CD14-positive monocyte (primary cell): ENCODE results near the gene C17orf67. TPM values are rescaled to one million over a fixed set of nuclear protein-coding genes. Genes with fewer than 3 reads are reported as not detected.

Experiments
- DNase-seq, 3 donors: peaks; one replicate each; pipeline ENCODE4 v3.0.0-alpha.2; 2011 to 2022
- H2AFZ ChIP-seq: 2 replicates; pipeline ENCODE4 v1.6.0; 2012; ENCODE audit warnings: mild to moderate bottlenecking, low read depth, low read length, inconsistent platforms; ENCODE audit not compliant: insufficient read depth, poor library complexity, severe bottlenecking
- H3K27ac ChIP-seq, 2 donors: 1 replicate in 1 of 2; 2 replicates in 1 of 2; pipeline ENCODE4 v1.5.1; 2012 to 2013; ENCODE audit warnings: low read length in 2 of 2, control low read depth in 1 of 2, inconsistent platforms in 1 of 2, low read depth in 1 of 2, mild to moderate bottlenecking in 1 of 2
- H3K27me3 ChIP-seq, 2 donors: one replicate each; pipeline versions ENCODE4 v1.6.0 to v1.6.1; 2011 to 2013; ENCODE audit warnings: low read length in 2 of 2; ENCODE audit not compliant: control insufficient read depth in 2 of 2, insufficient read depth in 2 of 2
- H3K36me3 ChIP-seq, 2 donors: replicated peaks in 1 of 2; 1 replicate in 1 of 2; 2 replicates in 1 of 2; pipeline versions ENCODE4 v1.5.1 to v1.6.1; 2012 to 2013; ENCODE audit warnings: low read length in 2 of 2, control low read depth in 1 of 2, inconsistent platforms in 1 of 2, mild to moderate bottlenecking in 1 of 2; ENCODE audit not compliant: insufficient read depth in 2 of 2, control insufficient read depth in 1 of 2
- H3K4me1 ChIP-seq, 2 donors: 1 replicate in 1 of 2; 2 replicates in 1 of 2; pipeline versions ENCODE4 v1.5.1 to v1.6.1; 2012 to 2013; ENCODE audit warnings: low read length in 2 of 2, control low read depth in 1 of 2, inconsistent platforms in 1 of 2, mild to moderate bottlenecking in 1 of 2, moderate library complexity in 1 of 2; ENCODE audit not compliant: insufficient read depth in 2 of 2, control insufficient read depth in 1 of 2
- H3K4me2 ChIP-seq: replicated peaks from 2 replicates; pipeline ENCODE3; 2012; ENCODE audit warnings: low read length, moderate library complexity, mild to moderate bottlenecking; ENCODE audit not compliant: poor library complexity, severe bottlenecking; ENCODE audit errors: extremely low read depth
- H3K4me3 ChIP-seq, 3 experiments: fragments of 200-600 bp in 1 of 3; sonication (generic) in 1 of 3; replicated peaks in 1 of 3; 1 replicate in 2 of 3; 2 replicates in 1 of 3; pipeline ENCODE4 v1.5.1; 2011 to 2013; ENCODE audit warnings: low read length in 3 of 3, mild to moderate bottlenecking in 3 of 3, control low read depth in 2 of 3, low read depth in 2 of 3, inconsistent platforms in 1 of 3, moderate library complexity in 1 of 3
- H3K79me2 ChIP-seq: 2 replicates; pipeline ENCODE4 v1.6.0; 2012; ENCODE audit warnings: mild to moderate bottlenecking, control low read depth, inconsistent platforms, low read length, moderate library complexity; ENCODE audit not compliant: insufficient read depth
- H3K9ac ChIP-seq: 2 replicates; pipeline ENCODE4 v1.6.0; 2017; ENCODE audit warnings: low read length, mild to moderate bottlenecking; ENCODE audit not compliant: insufficient read depth, poor library complexity, severe bottlenecking
- H3K9me3 ChIP-seq, 2 donors: replicated peaks in 1 of 2; 1 replicate in 1 of 2; 2 replicates in 1 of 2; pipeline versions ENCODE4 v1.5.1 to v1.6.1; 2012 to 2013; ENCODE audit warnings: low read length in 2 of 2, control low read depth in 1 of 2; ENCODE audit not compliant: control insufficient read depth in 1 of 2, insufficient read depth in 1 of 2
- H4K20me1 ChIP-seq: 2 replicates; pipeline ENCODE4 v1.6.0; 2012; ENCODE audit warnings: mild to moderate bottlenecking, low read length, control low read depth, moderate library complexity; ENCODE audit not compliant: insufficient read depth
- H3K27ac Mint-ChIP-seq, 7 donors: one replicate each; pipeline ENCODE4 v1.8.0; 2020; ENCODE audit warnings: mild to moderate bottlenecking in 7 of 7, mixed read lengths in 7 of 7, moderate library complexity in 6 of 7, inconsistent platforms in 2 of 7
- H3K27me3 Mint-ChIP-seq, 3 donors: one replicate each; pipeline ENCODE4 v1.8.0; 2021 to 2022; ENCODE audit warnings: low read depth in 3 of 3, mild to moderate bottlenecking in 3 of 3, mixed read lengths in 3 of 3, moderate library complexity in 3 of 3, inconsistent platforms in 1 of 3
- H3K36me3 Mint-ChIP-seq, 2 donors: one replicate each; pipeline ENCODE4 v1.8.0; 2020; ENCODE audit warnings: mixed read lengths in 2 of 2, inconsistent platforms in 1 of 2, mild to moderate bottlenecking in 1 of 2
- H3K4me1 Mint-ChIP-seq: one replicate; pipeline ENCODE4 v1.8.0; 2020; ENCODE audit warnings: mild to moderate bottlenecking, mixed read lengths
- H3K4me3 Mint-ChIP-seq, 2 donors: one replicate each; pipeline ENCODE4 v1.8.0; 2020; ENCODE audit warnings: mild to moderate bottlenecking in 2 of 2, mixed read lengths in 2 of 2, moderate library complexity in 1 of 2
- H3K9me3 Mint-ChIP-seq, 7 donors: one replicate each; pipeline ENCODE4 v1.8.0; 2020 to 2022; ENCODE audit warnings: mixed read lengths in 7 of 7, mild to moderate bottlenecking in 6 of 7, moderate library complexity in 6 of 7, inconsistent platforms in 2 of 7
- WGBS: methylation state at CpG from one replicate; pipeline ENCODE4 v1.1.5; 2013; ENCODE audit warnings: missing lambda C conversion rate; ENCODE audit not compliant: insufficient coverage; 5-methylcytosine and 5-hydroxymethylcytosine counted together
- intact Hi-C, 2 donors: fragments of 100-400 bp; cut with micrococcal nuclease; formaldehyde crosslinking; loops; one replicate each; pipeline versions ENCODE4 v1.15.0 to v1.15.1; 2023
- polyA plus RNA-seq, 3 donors: library from polyadenylated mRNA; depleted of rRNA in 1 of 3; unstranded in 2 of 3; stranded (reverse) in 1 of 3; fragments of 300-500 nt in 2 of 3; fragments of >200 nt in 1 of 3; fragmentation: Illumina TruSeq in 2 of 3; gene quantifications; 1 replicate in 2 of 3; 2 replicates in 1 of 3; pipeline ENCODE4 v1.2.3, GENCODE V29; 2012 to 2021
- small RNA-seq: library from RNA; depleted of rRNA; stranded (forward); fragments of <200 nt; gene quantifications from one replicate; pipeline ENCODE3, GENCODE V24; 2012; ENCODE audit warnings: low read depth; ENCODE audit not compliant: insufficient read length
- TF ChIP-seq, protein P1 (sequence below): fragments of 200-600 bp; IDR thresholded peaks from one replicate; pipeline ENCODE4 v1.8.0; 2022; ENCODE audit warnings: antibody characterized with exemption, mild to moderate bottlenecking

Gene C17orf67
- polyA plus RNA-seq, 3 donors = 0.56 to 0.57 (median 0.56) TPM

DNA sequence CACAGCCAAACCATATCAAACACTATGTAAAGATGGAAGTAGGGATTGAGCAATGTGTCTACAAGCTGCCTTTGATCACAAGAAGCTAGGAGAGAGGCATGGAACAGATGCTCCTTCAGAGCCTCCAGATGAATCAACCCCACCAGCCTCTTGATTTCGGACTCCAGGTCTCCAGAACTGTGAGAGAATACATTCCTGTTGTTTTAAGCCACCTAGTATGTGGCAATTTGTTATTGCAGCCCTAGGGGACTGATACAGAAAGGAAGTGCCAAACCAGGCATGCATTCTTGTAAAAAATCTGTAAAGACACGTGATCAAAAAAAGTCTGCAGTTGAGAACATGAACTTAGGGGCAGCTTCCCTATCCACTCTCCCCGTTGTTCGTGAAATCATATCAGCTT is 91.1 kb downstream of the C17orf67 start:
- Histone ChIP-seq H3K4me2 (no peak overlapping the region), H3K9me3 (peaks cover 24% of the 10 kb centered on the region in 2 donors), H3K27ac (no peak overlapping the region), H3K36me3 (no peaks in the 10 kb centered on the region), H3K4me1 (no peaks in the 10 kb centered on the region), H4K20me1 (no peaks in the 10 kb centered on the region), H2AFZ (no peak overlapping the region), H3K9ac (no peak overlapping the region), H3K27me3 (no peaks in the 10 kb centered on the region), H3K79me2 (no peaks in the 10 kb centered on the region), H3K4me3 (no peak overlapping the region)
- no peak overlapping the region for H3K4me3 Mint-ChIP-seq
- TF ChIP-seq, protein P1, sequence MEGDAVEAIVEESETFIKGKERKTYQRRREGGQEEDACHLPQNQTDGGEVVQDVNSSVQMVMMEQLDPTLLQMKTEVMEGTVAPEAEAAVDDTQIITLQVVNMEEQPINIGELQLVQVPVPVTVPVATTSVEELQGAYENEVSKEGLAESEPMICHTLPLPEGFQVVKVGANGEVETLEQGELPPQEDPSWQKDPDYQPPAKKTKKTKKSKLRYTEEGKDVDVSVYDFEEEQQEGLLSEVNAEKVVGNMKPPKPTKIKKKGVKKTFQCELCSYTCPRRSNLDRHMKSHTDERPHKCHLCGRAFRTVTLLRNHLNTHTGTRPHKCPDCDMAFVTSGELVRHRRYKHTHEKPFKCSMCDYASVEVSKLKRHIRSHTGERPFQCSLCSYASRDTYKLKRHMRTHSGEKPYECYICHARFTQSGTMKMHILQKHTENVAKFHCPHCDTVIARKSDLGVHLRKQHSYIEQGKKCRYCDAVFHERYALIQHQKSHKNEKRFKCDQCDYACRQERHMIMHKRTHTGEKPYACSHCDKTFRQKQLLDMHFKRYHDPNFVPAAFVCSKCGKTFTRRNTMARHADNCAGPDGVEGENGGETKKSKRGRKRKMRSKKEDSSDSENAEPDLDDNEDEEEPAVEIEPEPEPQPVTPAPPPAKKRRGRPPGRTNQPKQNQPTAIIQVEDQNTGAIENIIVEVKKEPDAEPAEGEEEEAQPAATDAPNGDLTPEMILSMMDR = no peak
- peaks cover 7% of the 10 kb centered on the region for H3K4me1 Mint-ChIP-seq
- intact Hi-C loops = no loop called here
- H3K9me3 Mint-ChIP-seq = peaks cover 17 to 40% (median 36%) of the 10 kb centered on the region in 7 donors
- peaks cover 2 to 3% (median 2%) of the 10 kb centered on the region in 3 donors for H3K27me3 Mint-ChIP-seq
- 75% methylated on average over 2 of the region's 4 CpGs for WGBS
- no peaks in the 10 kb centered on the region for H3K36me3 Mint-ChIP-seq
- DNase-seq = no peak
- no peak overlapping the region for H3K27ac Mint-ChIP-seq

Small RNA genes within 50 kb of the gene (small RNA-seq; reads per million reads assigned to genes)
- gene RNU6-1158P = not detected

Other genes with a start within 250 kb of the C17orf67 start
- under 1 TPM in 2 of 3 donors, not detected in 1; 0.11 to 0.27 TPM for gene NOG, start 240.2 kb downstream of the C17orf67 start, polyA plus RNA-seq
- 1 to 10 TPM; 1.1 to 3.0 (median 1.5) TPM for gene DGKE, start 231 bp upstream of the C17orf67 start, polyA plus RNA-seq
- 10 to 100 TPM in 2 of 3 donors, 1 to 10 TPM in 1; 5.4 to 98.3 (median 11.2) TPM for gene TRIM25, start 80.1 kb upstream of the C17orf67 start, polyA plus RNA-seq
- 1 to 10 TPM; 3.0 to 6.6 (median 5.3) TPM for gene COIL, start 127.1 kb upstream of the C17orf67 start, polyA plus RNA-seq
- 100 to 1,000 TPM; 373 to 451 (median 426) TPM for gene SCPEP1, start 144.2 kb upstream of the C17orf67 start, polyA plus RNA-seq